ENCODE data around the gene IGSF21.

The IGSF21 gene

GRCh38 chr1:18183533-18183932 is 75.9 kb downstream of the IGSF21 start:
- no peak for DNase-seq

DNA sequence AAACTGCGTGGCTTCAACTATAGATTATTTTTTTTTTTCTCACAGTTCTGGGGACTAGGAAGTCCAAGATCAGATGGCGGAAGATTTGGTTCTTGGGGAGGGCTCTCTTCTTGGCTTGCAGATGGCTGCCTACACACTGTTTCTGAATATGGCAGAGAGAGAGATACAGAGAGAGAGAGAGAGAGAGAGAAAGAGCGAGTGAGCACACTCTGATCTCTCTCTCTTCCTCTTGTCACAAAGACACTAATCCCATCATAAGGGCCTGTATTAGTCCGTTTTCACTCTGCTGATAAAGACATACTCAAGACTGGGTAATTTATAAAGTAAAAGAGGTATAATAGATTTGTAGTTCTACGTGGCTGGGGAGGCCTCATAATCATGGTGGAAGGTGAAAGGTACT is 79.5 kb downstream of the IGSF21 start:
- no peak for DNase-seq

GRCh38 chr1:18188820-18189517 is 81.4 kb downstream of the IGSF21 start:
- no peak for DNase-seq

DNA sequence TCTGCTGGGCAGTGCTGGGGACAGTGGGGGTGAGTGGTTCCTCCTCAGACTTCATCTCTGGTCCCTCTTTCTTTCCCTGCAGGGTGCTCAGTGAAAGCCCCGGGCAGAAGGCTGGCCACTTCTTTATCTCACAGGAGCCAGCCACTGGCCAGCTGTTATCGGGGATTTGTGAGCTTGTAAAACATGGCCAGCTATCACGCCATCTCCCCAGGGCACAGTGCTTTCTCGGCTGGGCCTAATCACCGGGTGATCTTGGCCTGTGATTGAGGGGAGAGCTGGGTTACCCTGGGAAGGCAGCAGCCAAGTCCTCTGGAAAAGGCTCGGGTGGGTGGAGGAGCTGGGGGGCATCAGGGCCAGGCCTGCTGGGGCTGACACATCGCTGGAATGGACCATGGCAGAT is 83.0 kb downstream of the IGSF21 start:
- no peak for DNase-seq

- DNase-seq, result no peak
These were observed 83.4 kb downstream of the IGSF21 start for GRCh38 chr1:18191037-18191436.

GRCh38 chr1:18191481-18192155 is 84.0 kb downstream of the IGSF21 start:
- DNase-seq, result no peak

DNA sequence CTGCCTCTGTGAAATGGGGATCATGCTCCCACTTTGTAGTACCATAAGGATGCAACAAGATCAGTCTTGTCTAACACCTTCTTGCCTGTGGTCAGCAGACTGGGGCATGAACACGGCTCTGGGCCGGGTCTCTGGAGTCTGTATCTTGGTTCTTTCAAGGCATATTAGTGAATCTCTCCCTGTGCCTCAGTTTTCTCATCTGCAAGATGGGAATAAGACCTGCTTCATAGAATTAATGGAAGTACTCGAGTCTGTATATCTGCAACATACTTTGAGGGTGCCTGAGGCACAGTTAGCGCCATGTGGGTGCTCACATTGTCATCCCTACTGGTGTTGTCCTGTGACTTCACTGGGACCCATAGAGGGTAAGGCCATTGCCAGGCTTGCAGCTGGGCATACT is 84.6 kb downstream of the IGSF21 start:
- DNase-seq, result no peak

DNA sequence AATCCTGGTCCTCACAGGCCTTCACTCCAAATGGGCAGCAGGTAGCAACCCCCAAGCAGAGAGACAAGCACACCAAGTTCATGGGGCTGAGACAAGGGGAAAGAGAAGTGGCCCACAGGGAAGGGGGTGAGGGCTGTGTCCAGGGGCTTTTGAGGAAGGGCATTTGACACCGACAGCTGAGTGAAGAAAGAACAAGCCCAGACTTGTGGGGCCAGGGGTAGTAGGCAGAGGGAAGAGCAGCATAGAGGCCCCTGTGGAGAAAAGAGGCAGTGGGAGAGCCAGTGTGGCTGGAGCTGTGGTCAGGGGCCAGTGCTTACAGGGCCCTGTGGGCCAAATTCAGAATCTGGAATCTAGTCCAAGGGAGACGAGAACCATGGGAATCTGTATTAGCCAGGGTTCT is 85.4 kb downstream of the IGSF21 start:
- DNase-seq, result no peak

GRCh38 chr1:18197299-18197698 is 89.7 kb downstream of the IGSF21 start:
- no peak for DNase-seq

GRCh38 chr1:18198260-18198659 is 90.7 kb downstream of the IGSF21 start:
- DNase-seq, result peak; percentile 45

GRCh38 chr1:18199462-18199861 is 91.9 kb downstream of the IGSF21 start:
- DNase-seq, result no peak

- DNase-seq, result no peak
These were observed 92.6 kb downstream of the IGSF21 start for GRCh38 chr1:18200136-18200717.

GRCh38 chr1:18200918-18201317 is 93.3 kb downstream of the IGSF21 start:
- no peak for DNase-seq

DNA sequence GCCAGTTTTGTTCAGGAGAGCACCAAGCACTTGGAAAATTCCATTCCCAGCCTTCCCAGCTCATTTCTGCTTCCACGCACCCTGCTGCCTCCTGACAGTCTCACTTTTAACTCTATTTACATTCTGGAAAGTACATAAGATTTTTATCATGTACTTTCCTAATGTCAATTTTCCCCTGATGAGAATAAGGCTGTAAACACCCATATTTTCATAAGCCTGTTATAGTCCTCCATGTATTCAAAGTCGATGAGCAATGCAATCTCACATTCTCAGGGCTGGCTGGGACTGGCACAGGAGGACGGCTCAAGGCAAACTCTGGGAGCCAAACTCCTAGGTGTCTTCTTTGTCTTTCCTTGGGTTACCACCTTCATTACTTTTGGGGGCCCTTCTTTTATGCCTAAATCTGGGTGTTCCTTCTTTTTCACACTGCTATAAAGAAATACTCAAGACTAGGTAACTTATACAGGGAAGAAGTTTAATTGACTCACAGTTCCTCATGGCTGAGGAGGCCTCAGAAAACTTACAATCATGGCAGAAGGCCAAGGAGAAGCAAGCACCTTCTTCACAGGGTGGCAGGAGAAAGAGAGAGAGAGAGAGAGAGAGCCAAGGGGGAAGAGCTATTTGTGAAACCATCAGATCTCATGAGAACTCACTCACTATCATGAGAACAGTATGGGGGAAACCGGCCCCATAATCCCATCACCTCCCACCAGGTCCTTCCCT is 94.6 kb downstream of the IGSF21 start:
- no peak for DNase-seq

- no peak for DNase-seq
These were observed 96.0 kb downstream of the IGSF21 start for GRCh38 chr1:18203645-18204044.

DNA sequence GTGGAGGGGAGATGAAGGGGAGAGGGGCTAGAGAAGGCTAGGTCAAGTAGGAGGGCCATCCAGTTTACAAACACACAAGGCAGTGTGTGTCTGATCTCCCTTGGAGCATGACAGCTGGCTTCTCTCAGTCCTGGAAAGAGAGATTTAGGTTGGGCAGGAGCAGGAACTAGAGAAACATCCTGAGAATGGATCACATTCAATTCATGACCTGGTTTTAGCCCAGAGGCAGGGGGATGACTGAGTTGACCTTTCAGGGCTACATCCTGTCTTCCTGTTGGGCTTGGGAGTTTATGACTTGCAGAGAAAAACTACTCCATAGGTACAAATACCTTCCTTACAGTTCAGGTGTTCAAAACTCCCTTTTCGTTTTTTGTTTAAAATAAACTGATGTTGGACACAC is 97.0 kb downstream of the IGSF21 start:
- DNase-seq, result no peak

GRCh38 chr1:18205319-18205718 is 97.7 kb downstream of the IGSF21 start:
- no peak for DNase-seq

- no peak for DNase-seq
These were observed 104.2 kb downstream of the IGSF21 start for GRCh38 chr1:18211764-18212163.

DNA sequence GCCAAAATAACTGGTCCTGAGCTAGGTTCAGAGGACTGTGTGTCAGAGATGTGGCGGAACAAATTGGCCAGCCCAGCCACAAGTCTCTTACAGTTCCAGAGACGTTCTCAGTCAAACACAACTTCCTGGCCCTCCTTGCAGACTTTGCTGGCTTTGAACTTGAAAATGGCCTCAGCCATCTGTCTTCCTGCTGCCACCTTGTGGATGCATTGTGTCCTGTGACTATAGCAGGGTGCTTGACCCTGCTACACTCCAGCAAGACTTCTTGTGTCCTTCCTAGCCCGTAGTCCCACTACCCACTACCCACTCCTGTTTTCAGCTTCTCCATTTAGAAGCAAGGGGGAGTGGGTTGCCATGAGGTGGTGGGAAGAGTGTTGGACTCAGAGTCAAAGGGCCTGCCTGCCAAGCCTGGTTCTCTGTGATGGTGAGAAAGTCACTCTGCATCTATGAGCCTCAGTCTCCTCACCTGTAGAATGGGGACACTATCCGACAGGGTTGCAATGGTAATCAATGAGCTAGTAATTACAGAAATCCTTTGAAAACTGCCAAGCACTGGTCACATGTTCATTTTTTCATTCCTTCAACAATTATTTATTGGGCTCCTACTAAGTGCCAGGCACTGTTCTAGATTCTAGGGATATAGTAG is 109.9 kb downstream of the IGSF21 start:
- no peak for DNase-seq

DNA sequence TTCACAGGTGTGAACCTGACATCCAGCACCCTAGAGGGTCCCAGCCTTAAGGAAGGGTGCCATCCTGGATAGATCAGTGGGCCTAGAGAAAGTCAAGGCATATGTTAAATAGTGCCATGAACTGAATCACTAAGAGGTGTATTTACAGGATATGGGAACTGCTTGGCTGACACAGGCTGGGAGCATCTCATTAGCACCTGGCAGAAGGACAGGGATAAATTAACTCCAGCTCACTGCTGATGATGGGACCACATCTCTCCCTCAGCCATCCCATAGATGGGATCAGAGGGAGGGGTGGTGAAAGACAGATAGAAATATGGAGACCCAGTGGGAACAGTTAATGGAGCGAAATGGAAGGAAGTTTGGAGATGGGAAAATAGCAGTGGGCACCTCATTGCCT is 122.0 kb downstream of the IGSF21 start:
- no peak for DNase-seq

DNA sequence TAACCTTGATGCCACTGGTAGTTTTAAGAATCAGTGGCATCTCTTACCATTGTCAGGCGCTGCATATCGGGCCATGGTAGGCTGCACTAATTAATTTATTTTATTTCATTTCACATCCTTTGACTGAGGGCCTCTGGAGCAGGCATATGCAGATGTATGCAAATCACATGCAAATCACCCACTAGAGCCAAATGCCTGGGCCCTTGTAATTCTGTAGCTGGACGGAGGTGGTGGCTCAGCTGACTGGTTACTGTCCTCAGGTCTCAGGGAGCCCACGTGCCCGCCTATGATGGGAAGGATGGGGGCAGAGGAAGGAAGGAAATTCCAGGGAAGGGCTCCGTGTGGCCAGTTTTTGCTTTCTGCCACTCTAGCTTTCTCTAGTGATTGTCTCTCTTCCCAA is 122.7 kb downstream of the IGSF21 start:
- DNase-seq, result no peak

DNA sequence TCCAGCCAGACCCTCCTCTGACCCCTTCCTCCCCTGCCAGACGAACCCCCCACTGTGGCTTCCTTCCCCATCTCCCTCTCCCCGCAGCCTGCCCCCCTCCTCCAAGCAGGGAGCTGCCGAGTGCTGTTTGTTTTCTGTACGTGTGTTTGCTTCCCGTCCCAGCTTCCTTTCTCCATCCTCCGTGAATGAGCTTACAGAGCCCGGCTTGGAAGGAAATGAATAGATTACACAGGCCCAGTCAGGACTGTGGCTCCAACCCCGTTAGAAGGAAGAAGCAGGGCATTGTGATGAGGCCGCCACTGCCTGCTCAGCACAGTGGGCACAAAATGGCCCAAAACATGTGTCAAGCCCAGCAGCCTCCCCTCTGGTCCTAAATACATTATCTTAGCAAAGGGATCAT is 123.2 kb downstream of the IGSF21 start:
- no peak for DNase-seq

DNA sequence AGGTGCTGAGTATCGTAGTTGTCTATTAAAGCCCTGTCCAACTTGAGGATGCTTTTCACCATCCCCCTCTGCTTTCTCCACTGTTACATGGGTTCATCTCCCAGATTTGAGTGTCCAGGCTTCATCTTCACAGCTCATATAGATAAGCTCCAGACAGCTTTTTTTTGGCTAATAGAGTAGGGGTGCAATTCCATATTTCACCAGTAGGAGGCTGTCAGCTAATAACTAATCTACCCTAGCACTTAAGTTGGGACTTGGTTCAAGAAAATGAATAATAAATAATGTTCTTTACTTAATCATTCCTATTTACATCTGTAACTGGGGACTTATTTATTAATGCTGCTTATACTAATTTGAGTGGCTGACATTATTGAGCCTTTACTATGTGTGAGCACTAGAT is 124.5 kb downstream of the IGSF21 start:
- DNase-seq, result no peak

Data from femur (tissue), 1 donor.